HG02588 (cell line): Measurements from ENCODE around the gene OR52E4.

Experiments
- ATAC-seq: cut with Tn5 transposase; IDR thresholded peaks from one replicate; pipeline ENCODE4 v1.9.1; 2021; ENCODE audit warnings: mild to moderate bottlenecking, moderate library complexity; ENCODE audit not compliant: unreplicated experiment

OR52E4 gene

DNA sequence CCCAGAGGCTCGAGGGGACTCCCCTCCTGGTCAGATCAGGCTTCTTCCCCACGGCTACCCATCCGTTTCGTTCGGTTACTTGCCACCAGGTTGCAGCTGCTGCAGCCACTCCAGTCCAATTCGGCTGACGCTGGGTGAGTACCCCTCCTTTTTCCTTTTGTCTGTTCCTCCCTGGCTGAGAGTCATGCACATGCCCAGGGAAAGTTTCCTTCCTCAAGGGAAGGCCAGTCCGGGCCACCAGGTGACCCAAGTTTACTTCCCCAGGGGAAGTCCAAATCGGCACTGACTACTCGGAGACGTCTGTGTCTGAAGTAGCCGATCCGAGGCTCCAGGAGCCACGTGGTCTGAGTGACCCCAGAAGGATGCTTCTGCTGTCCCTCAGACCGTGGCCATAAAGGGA is 48.4 kb downstream of the OR52E4 start:
- ATAC-seq: no peak

DNA sequence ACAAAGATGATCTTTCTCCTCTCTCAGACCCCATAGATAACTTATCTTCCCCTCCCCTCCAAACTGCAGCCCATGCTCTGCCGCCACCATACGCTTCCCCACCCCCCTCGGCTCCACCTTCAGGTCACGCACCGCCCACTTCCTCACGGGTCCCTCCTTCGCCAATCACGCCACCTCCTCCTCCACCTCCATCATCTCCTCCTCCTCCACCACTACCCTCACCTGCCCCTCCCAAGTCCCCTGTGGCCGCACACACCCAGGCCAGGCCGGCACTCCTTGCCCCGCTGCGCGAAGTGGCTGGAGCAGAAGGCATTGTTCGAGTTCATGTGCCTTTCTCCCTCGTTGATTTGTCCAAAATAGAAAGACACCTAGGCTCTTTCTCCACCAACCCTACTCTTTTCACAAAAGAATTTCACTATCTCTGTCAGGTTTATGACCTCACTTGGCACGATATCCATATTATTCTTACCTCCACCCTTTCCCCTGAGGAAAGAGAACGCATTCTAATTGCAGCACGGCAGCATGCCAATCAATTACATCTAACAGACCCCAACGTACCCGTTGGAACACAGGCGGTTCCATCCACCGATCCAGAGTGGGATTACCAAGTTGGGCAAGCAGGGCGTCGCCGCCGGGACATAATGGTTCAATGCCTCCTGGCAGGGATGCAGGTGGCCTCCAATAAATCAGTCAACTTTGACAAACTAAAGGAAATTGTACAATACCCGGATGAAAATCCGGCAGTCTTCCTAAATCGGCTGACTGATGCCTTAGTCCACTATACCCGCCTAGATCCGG is 49.3 kb downstream of the OR52E4 start:
- ATAC-seq: no peak

DNA sequence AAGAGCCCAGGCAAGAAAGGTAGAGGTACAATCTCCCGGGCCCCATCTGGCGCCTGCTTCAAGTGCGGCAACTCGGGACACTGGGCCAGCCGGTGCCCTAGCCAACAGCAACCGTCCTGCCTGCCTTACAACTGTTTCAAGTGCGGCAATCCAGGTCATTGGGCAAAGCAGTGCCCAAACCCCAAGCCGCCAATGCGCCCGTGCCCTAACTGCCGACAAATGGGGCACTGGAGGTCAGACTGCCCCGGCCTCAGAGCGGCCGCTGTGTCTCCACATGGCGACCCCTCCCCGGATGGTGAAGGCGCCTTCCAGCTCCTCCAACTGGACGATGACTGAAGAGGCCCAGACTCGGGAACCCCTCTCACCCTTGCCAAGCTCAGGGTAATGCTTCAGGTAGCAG is 50.2 kb downstream of the OR52E4 start:
- ATAC-seq: no peak

DNA sequence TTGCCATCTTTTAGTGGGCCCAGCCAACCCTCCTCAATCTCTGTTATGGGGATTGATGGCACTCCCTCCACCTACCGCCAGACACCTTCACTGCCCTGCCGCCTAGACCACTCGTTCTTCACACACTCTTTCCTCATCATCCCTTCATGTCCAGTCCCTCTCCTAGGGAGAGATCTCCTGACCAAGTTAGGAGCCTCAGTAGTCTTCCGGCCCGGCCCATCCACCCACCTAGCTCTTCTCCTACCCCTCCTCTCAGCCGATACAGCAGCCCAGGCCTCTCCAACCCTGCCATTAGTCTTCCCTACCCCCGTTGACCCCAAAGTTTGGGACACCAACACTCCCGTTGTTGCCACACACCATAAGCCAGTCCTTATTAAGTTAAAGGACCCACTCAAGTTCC is 50.6 kb downstream of the OR52E4 start:
- ATAC-seq: no peak

DNA sequence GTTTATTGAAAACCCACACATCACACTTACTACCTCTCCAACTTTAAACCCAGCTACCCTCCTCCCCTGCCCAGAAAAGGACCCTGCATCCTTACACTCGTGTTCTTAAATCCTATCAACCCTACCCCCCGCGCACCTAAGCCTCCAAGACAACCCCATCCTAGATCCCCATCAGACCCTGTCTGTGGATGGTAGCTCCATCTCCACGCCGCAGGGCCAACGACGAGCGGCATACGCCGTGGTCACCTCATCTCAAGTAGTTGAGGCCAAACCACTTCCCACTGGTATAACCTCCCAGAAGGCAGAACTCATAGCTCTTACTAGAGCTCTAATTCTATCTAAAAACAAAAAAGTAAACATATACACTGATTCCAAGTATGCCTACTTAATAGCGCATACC is 52.2 kb downstream of the OR52E4 start:
- ATAC-seq: no peak

DNA sequence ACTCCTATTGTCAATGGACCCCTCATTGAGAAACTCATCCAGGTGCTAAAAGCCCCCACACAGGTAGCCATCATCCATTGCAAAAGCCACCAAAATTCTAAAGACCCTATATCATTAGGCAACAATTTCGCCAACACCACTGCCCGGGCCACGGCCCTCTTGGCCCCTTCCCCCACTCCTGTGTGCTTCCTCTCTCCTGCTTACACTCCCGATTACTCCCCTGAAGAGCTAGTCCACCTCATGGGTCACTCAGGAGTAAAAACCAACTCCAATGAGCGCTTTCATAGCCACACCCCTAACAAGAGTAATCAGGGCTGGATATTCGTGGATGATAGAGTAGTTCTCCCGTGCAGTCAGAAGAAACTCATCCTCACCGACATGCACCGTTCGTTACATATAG is 52.7 kb downstream of the OR52E4 start:
- no peak for ATAC-seq
